Measurements from ENCODE around the gene PDLIM5. TPM values are rescaled to one million over a fixed set of nuclear protein-coding genes. Genes with fewer than 3 reads are reported as not detected.

PDLIM5 gene
- total RNA-seq, 2 donors from 2014 or later, result 16.3 to 22.7 TPM

- Mint-ChIP-seq H3K4me3 (no peak overlapping the region), H3K9me3 (no peaks in the 10 kb centered on the region), H3K4me1 (peaks cover 9% of the 10 kb centered on the region), H3K27ac (no peak overlapping the region), H3K36me3 (ENCODE audit: low read depth) (no peaks in the 10 kb centered on the region), H3K27me3 (no peaks in the 10 kb centered on the region)
- ATAC-seq (replicated peaks), result no peak
Observed at GRCh38 chr4:94483895-94484294, 32.2 kb downstream of the PDLIM5 start.

DNA sequence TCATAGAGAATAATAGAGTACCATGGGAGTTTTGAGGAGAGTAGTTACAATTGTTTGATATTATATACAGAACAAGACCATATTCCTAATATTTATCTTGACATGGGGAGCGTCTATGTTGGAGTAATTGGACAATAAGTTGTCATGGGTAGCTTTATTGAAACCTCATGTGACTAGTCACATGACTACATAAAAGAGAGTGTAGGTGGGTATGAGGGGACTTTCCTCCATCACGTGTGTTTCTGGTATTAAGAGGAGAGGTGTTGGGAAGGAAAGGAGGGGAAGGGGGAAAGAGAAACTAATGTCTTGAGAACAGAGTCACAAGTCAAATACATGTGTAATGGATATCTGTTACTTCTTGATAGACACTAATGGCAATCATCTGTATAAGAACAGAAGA, 33.1 kb downstream of the PDLIM5 start:
- Mint-ChIP-seq H3K4me1 (peaks cover 9% of the 10 kb centered on the region), H3K36me3 (ENCODE audit: low read depth) (no peaks in the 10 kb centered on the region), H3K27me3 (no peaks in the 10 kb centered on the region), H3K27ac (no peak overlapping the region), H3K4me3 (no peak overlapping the region), H3K9me3 (no peaks in the 10 kb centered on the region)
- no peak for ATAC-seq (replicated peaks)

GRCh38 chr4:94486372-94486801, 34.6 kb downstream of the PDLIM5 start:
- Mint-ChIP-seq H3K27ac (no peak overlapping the region), H3K36me3 (ENCODE audit: low read depth) (no peaks in the 10 kb centered on the region), H3K4me1 (peaks cover 9% of the 10 kb centered on the region), H3K4me3 (no peak overlapping the region), H3K9me3 (no peaks in the 10 kb centered on the region), H3K27me3 (no peaks in the 10 kb centered on the region)
- ATAC-seq (replicated peaks), result no peak

DNA sequence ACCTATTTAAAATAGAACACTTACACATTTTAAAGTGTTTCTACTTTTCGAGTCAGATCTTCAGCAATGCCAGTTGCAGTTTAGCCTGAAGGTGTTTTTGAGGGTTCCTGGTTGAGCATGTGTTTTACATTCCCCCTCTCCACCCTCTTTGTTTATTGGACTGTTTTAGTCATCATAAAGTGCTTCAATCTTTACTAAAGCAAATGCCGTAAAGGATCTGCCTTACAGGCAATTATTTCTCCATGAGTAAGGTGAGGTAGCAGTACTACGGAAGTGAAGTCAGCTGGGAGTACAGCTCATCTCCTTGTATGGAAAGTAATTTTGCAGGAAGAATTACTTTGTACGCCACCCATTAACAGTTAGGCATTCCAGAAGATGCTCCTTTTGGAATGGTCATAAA, 36.9 kb downstream of the PDLIM5 start:
- Mint-ChIP-seq H3K27ac (no peak overlapping the region), H3K36me3 (ENCODE audit: low read depth) (no peaks in the 10 kb centered on the region), H3K27me3 (no peaks in the 10 kb centered on the region), H3K4me1 (peaks cover 9% of the 10 kb centered on the region), H3K9me3 (no peaks in the 10 kb centered on the region), H3K4me3 (no peak overlapping the region)
- ATAC-seq (replicated peaks), result no peak

- Mint-ChIP-seq H3K4me1 (peaks cover 9% of the 10 kb centered on the region), H3K36me3 (ENCODE audit: low read depth) (no peaks in the 10 kb centered on the region), H3K27ac (no peak overlapping the region), H3K27me3 (no peaks in the 10 kb centered on the region), H3K4me3 (no peak overlapping the region), H3K9me3 (no peaks in the 10 kb centered on the region)
- ATAC-seq (replicated peaks), result no peak
Observed at GRCh38 chr4:94489098-94489497, 37.4 kb downstream of the PDLIM5 start.

- Mint-ChIP-seq H3K4me3 (no peak overlapping the region), H3K36me3 (ENCODE audit: low read depth) (no peaks in the 10 kb centered on the region), H3K27ac (no peak overlapping the region), H3K27me3 (no peaks in the 10 kb centered on the region), H3K9me3 (no peaks in the 10 kb centered on the region), H3K4me1 (peaks cover under 1% of the 10 kb centered on the region)
- no peak for ATAC-seq (replicated peaks)
Observed at GRCh38 chr4:94490437-94490836, 38.7 kb downstream of the PDLIM5 start.

DNA sequence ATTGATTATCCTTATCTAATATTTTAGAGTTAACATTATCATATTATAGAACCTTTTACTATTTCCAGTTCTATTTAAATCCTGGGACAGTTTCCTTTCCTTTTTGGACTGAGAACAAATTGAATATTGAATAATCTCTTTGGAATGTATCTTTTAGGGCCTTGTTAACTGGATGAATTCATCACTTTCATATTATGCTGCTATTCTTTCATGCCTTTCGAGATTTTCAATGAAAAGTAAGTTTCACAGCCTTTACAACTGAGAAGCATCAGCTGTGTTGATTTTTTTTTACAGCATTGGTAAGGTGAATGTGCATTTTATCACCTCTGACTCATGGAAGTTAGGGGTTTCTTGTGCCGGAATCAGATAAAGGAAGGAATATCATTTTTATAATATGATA, 39.6 kb downstream of the PDLIM5 start:
- no peak overlapping the region for H3K4me3 Mint-ChIP-seq
- H3K27me3 Mint-ChIP-seq, result no peaks in the 10 kb centered on the region
- no peak overlapping the region for H3K27ac Mint-ChIP-seq
- peaks cover 3% of the 10 kb centered on the region for H3K4me1 Mint-ChIP-seq
- H3K36me3 Mint-ChIP-seq (ENCODE audit: low read depth), result no peaks in the 10 kb centered on the region
- no peaks in the 10 kb centered on the region for H3K9me3 Mint-ChIP-seq
- ATAC-seq (replicated peaks), result no peak

DNA sequence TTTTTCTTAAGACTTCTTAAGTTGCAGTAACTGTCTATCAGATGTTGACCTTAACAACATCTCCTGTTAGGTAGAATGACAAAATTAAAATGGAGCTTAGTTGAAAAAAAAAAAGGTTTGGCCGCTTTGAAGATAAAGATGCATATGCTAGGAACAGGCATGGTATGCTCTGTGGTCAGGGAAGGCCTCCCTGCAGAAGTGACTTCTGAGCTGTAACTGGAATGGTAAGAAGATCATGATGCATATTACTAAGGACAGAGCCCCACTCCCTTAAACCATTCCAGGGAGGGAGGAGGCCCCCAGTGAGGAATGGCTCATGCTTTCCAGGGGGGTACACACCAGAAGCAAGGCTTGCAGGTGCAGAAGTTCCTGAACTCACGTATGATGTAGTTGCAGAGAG, 43.7 kb downstream of the PDLIM5 start:
- no peak overlapping the region for H3K4me3 Mint-ChIP-seq
- H3K27me3 Mint-ChIP-seq, result no peaks in the 10 kb centered on the region
- no peaks in the 10 kb centered on the region for H3K36me3 Mint-ChIP-seq (ENCODE audit: low read depth)
- no peak for ATAC-seq (replicated peaks)
- H3K4me1 Mint-ChIP-seq, result peaks cover 3% of the 10 kb centered on the region
- H3K9me3 Mint-ChIP-seq, result no peaks in the 10 kb centered on the region
- H3K27ac Mint-ChIP-seq, result no peak overlapping the region

DNA sequence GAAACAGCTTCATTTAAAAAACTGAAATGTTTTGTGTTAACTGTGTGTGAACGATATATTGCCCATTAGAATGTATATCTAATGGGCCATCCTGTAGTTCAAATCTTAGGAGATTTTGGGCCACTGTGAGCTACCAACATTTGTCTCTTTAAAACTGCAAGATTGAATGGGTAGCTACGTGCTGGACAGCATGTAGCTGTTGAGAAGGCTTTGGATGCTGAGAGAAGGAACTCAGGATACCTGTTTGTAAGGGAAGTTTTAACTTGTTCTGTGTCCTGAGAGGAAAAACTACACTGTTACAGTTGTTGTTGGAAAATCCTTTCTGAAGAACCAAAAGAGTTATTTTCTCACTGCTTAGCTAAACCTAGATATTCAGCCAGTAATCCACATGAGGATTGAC, 45.9 kb downstream of the PDLIM5 start:
- ATAC-seq (replicated peaks), result no peak
- no peaks in the 10 kb centered on the region for H3K36me3 Mint-ChIP-seq (ENCODE audit: low read depth)
- H3K27ac Mint-ChIP-seq, result no peak overlapping the region
- H3K9me3 Mint-ChIP-seq, result no peaks in the 10 kb centered on the region
- no peaks in the 10 kb centered on the region for H3K27me3 Mint-ChIP-seq
- H3K4me3 Mint-ChIP-seq, result no peak overlapping the region
- H3K4me1 Mint-ChIP-seq, result peaks cover 3% of the 10 kb centered on the region

- no peaks in the 10 kb centered on the region for H3K36me3 Mint-ChIP-seq (ENCODE audit: low read depth)
- H3K27me3 Mint-ChIP-seq, result no peaks in the 10 kb centered on the region
- H3K9me3 Mint-ChIP-seq, result no peaks in the 10 kb centered on the region
- peaks cover 3% of the 10 kb centered on the region for H3K4me1 Mint-ChIP-seq
- ATAC-seq (replicated peaks), result peak; percentile 39
- H3K4me3 Mint-ChIP-seq, result no peak overlapping the region
- no peak overlapping the region for H3K27ac Mint-ChIP-seq
Observed at GRCh38 chr4:94498502-94498901, 46.8 kb downstream of the PDLIM5 start.

GRCh38 chr4:94500685-94501084, 48.9 kb downstream of the PDLIM5 start:
- Mint-ChIP-seq H3K4me3 (no peak overlapping the region), H3K9me3 (no peaks in the 10 kb centered on the region), H3K36me3 (ENCODE audit: low read depth) (no peaks in the 10 kb centered on the region), H3K4me1 (peaks cover under 1% of the 10 kb centered on the region), H3K27me3 (no peaks in the 10 kb centered on the region), H3K27ac (no peak overlapping the region)
- ATAC-seq (replicated peaks), result no peak

DNA sequence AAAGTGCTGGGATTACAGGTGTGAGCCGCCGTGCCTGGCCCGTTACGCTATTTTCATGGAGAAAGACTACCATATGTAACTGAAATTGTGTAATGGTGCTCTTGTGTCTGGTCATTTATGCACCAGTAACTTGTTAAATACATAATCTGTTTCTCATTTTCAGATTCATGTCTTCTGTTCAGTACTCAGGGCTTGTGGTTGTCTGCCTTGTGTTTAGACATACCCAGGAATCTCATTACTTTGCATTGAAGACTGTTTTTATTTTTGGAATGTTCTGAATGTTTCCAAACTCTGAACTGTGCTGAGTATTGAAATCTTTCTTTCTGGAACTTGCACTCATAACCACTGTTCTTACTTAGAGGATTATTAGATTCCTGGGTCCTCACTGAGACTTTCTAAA, 52.8 kb downstream of the PDLIM5 start:
- Mint-ChIP-seq H3K9me3 (no peaks in the 10 kb centered on the region), H3K27me3 (no peaks in the 10 kb centered on the region), H3K4me3 (no peak overlapping the region), H3K27ac (no peak overlapping the region), H3K36me3 (ENCODE audit: low read depth) (no peaks in the 10 kb centered on the region), H3K4me1 (peaks cover 8% of the 10 kb centered on the region)
- ATAC-seq (replicated peaks), result no peak

GRCh38 chr4:94506822-94507221, 55.1 kb downstream of the PDLIM5 start:
- no peaks in the 10 kb centered on the region for H3K27me3 Mint-ChIP-seq
- H3K9me3 Mint-ChIP-seq, result no peaks in the 10 kb centered on the region
- no peak for ATAC-seq (replicated peaks)
- H3K4me3 Mint-ChIP-seq, result no peak overlapping the region
- H3K27ac Mint-ChIP-seq, result peak overlapping the region; percentile 36
- no peaks in the 10 kb centered on the region for H3K36me3 Mint-ChIP-seq (ENCODE audit: low read depth)
- peaks cover 8% of the 10 kb centered on the region for H3K4me1 Mint-ChIP-seq

DNA sequence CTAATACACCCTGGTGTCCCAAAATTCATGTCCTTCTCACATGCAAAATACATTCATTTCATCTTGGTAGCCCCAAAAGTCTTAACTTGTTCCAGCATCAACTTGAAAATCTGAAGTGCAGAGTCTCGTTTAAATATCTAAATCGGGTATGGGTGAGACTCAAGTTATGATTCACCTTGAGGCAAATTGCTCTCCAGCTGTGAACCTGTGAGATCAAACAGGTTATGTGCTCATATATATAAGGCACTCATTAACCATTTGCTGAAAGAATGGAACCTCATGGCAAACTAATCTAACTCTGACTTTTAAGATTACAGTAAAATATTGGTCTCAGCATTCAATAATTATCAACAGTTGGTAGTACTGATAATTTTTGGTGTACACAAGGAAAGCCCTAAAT, 55.5 kb downstream of the PDLIM5 start:
- peak overlapping the region; percentile 36 for H3K27ac Mint-ChIP-seq
- peak; percentile 46 for ATAC-seq (replicated peaks)
- peaks cover 8% of the 10 kb centered on the region for H3K4me1 Mint-ChIP-seq
- no peaks in the 10 kb centered on the region for H3K36me3 Mint-ChIP-seq (ENCODE audit: low read depth)
- H3K27me3 Mint-ChIP-seq, result no peaks in the 10 kb centered on the region
- H3K4me3 Mint-ChIP-seq, result no peak overlapping the region
- no peaks in the 10 kb centered on the region for H3K9me3 Mint-ChIP-seq

DNA sequence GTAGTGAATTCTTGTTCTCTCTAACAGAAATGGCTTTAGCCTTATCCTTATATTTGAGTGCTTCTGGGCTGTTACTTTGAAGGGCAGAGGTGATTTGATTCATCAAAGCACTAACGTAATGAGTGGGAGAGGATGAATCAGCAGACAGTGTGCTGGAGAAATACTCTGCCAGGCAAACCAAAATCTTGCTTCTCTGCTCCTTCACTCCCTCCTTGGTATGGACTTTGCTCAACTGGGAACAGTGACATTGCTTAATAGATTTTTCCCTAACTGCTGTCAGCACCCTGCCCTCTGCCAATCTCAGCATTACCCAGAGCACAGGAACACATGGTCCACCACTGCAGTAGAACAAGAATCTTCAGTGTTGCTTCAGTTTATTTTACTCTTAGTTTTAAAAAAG, 56.0 kb downstream of the PDLIM5 start:
- ATAC-seq (replicated peaks), result peak; percentile 98
- Mint-ChIP-seq H3K9me3 (no peaks in the 10 kb centered on the region), H3K27ac (peak overlapping the region; percentile 36)

DNA sequence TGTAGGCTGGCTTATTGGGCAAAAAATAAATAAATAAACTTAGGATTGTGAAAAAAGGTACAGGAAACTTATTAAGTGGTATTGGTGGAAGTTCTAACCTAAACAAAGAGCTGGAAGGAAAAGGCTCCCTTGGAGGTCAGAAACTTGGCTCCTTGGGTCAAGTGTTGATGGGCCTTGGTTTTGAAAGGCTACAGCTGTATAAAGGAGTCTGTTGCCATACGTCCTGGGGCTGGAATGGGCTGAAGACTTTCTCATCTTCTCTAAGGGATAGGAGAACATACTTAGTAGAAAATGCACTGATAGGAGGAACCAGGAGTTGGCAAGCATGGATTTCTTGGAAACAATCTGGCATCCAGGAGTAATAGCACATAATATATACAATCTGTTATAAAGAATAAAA, 56.6 kb downstream of the PDLIM5 start:
- peak overlapping the region; percentile 36 for H3K27ac Mint-ChIP-seq
- no peak for ATAC-seq (replicated peaks)

More for the DNA sequence above, 56.0 kb downstream of the PDLIM5 start:
- Mint-ChIP-seq H3K4me3 (no peak overlapping the region), H3K27me3 (no peaks in the 10 kb centered on the region), H3K36me3 (ENCODE audit: low read depth) (no peaks in the 10 kb centered on the region), H3K4me1 (peaks cover 8% of the 10 kb centered on the region)

More for the DNA sequence above, 56.6 kb downstream of the PDLIM5 start:
- Mint-ChIP-seq H3K36me3 (ENCODE audit: low read depth) (no peaks in the 10 kb centered on the region), H3K4me3 (no peak overlapping the region), H3K27me3 (no peaks in the 10 kb centered on the region), H3K4me1 (peaks cover 8% of the 10 kb centered on the region), H3K9me3 (no peaks in the 10 kb centered on the region)
